ENCODE measurements around the gene ZNF771. TPM values are rescaled to one million over a fixed set of nuclear protein-coding genes. Genes with fewer than 3 reads are reported as not detected.
A peak's percentile ranks its signal among the peaks of the same experiment; 100 is the strongest.

Gene ZNF771
- total RNA-seq, 2 donors from 2014 or later: 3.5 to 6.5 TPM

GRCh38 chr16:30407804-30408534, 563 bp downstream of the ZNF771 start:
- intact Hi-C loops (cut with DNase I): no loop called here
- H3K4me1 ChIP-seq: no peaks in the 10 kb centered on the region
- H3K27ac ChIP-seq: peak overlapping the region; percentile 70

GRCh38 chr16:30409125-30410060, 2.0 kb downstream of the ZNF771 start:
- H3K9me3 ChIP-seq: no peaks in the 10 kb centered on the region
- TF ChIP-seq CTCF (IDR thresholded peaks at IDR 0.05): peak; percentile 93
- intact Hi-C loops (cut with DNase I): loop anchor here (10.0 kb wide), 1 partner anchor 315 kb away; the partner anchor contains the start of genes TBX6 and YPEL3
- peak overlapping the region; percentile 25 for H3K27ac ChIP-seq
- no peaks in the 10 kb centered on the region for H3K27me3 ChIP-seq
- H3K9ac ChIP-seq (ENCODE audit: low read depth in 2 of 2, low read length in 2 of 2): peak overlapping the region in 1 of 2 donors; percentile 63
- no peaks in the 10 kb centered on the region for H3K4me1 ChIP-seq
- no peaks in the 10 kb centered on the region for H3K36me3 ChIP-seq
- no peak overlapping the region for H3K4me3 ChIP-seq
- peak; percentile 98 for DNase-seq

More at GRCh38 chr16:30407804-30408534, 563 bp downstream of the ZNF771 start:
- no peak for TF ChIP-seq CTCF (IDR thresholded peaks at IDR 0.05)
- DNase-seq: no peak
- H3K27me3 ChIP-seq: no peaks in the 10 kb centered on the region
- peak overlapping the region; percentile 62 for H3K4me3 ChIP-seq
- no peaks in the 10 kb centered on the region for H3K36me3 ChIP-seq
- H3K9me3 ChIP-seq: no peaks in the 10 kb centered on the region
- H3K9ac ChIP-seq (ENCODE audit: low read depth in 2 of 2, low read length in 2 of 2): peak overlapping the region; percentile 75 to 89

- intact Hi-C loops (cut with DNase I): loop anchor here (10.0 kb wide), 1 partner anchor 318 kb away; the partner anchor contains the start of genes TBX6 and YPEL3
- H3K27ac ChIP-seq: no peak overlapping the region
These were observed 5.9 kb downstream of the ZNF771 start for GRCh38 chr16:30413112-30413806.

GRCh38 chr16:30414159-30414558, 6.8 kb downstream of the ZNF771 start:
- Histone ChIP-seq H3K36me3 (no peaks in the 10 kb centered on the region), H3K9me3 (no peaks in the 10 kb centered on the region), H3K27ac (no peak overlapping the region), H3K9ac (ENCODE audit: low read depth in 2 of 2, low read length in 2 of 2) (no peak overlapping the region), H3K4me3 (no peak overlapping the region), H3K4me1 (peaks cover 3% of the 10 kb centered on the region), H3K27me3 (no peaks in the 10 kb centered on the region)
- no peak for TF ChIP-seq CTCF (IDR thresholded peaks at IDR 0.05)
- DNase-seq: no peak
- intact Hi-C loops (cut with DNase I): loop anchor here (10.0 kb wide), 1 partner anchor 319 kb away; the partner anchor contains the start of genes TBX6 and YPEL3

More at GRCh38 chr16:30413112-30413806, 5.9 kb downstream of the ZNF771 start:
- H3K4me1 ChIP-seq: peaks cover 3% of the 10 kb centered on the region
- no peaks in the 10 kb centered on the region for H3K27me3 ChIP-seq
- H3K36me3 ChIP-seq: no peaks in the 10 kb centered on the region
- no peak overlapping the region for H3K9ac ChIP-seq (ENCODE audit: low read depth in 2 of 2, low read length in 2 of 2)
- DNase-seq: no peak
- H3K4me3 ChIP-seq: no peak overlapping the region
- TF ChIP-seq CTCF (IDR thresholded peaks at IDR 0.05): no peak
- H3K9me3 ChIP-seq: no peaks in the 10 kb centered on the region

Data from colonic mucosa (tissue), 4 donors.